ENCODE measurements around the gene OR2K2.
"Not testable (repeated sequence)": the region's sequence is repeated elsewhere in the genome, so short reads cannot be mapped to it uniquely, and the experiment has no call there.

The OR2K2 gene

GRCh38 chr9:111297066-111297824 is 32.8 kb downstream of the OR2K2 start:
- H3K9me3 ChIP-seq (ENCODE audit: control insufficient read depth, low read length), result no peaks in the 10 kb centered on the region
- peaks cover 33% of the 10 kb centered on the region for H3K4me1 ChIP-seq (ENCODE audit: control insufficient read depth, insufficient read depth, low read length)
- H3K4me3 ChIP-seq (ENCODE audit: low read length), result no peak overlapping the region
- H3K9ac ChIP-seq (ENCODE audit: low read length), result no peak overlapping the region
- no peak for DNase-seq (ENCODE audit: low read depth)
- H3K27me3 ChIP-seq (replicated peaks; ENCODE audit: control insufficient read depth, insufficient read depth, low read length), result no peaks in the 10 kb centered on the region
- H3K36me3 ChIP-seq (ENCODE audit: control insufficient read depth, insufficient read depth, low read length, severe bottlenecking), result no peaks in the 10 kb centered on the region

DNA sequence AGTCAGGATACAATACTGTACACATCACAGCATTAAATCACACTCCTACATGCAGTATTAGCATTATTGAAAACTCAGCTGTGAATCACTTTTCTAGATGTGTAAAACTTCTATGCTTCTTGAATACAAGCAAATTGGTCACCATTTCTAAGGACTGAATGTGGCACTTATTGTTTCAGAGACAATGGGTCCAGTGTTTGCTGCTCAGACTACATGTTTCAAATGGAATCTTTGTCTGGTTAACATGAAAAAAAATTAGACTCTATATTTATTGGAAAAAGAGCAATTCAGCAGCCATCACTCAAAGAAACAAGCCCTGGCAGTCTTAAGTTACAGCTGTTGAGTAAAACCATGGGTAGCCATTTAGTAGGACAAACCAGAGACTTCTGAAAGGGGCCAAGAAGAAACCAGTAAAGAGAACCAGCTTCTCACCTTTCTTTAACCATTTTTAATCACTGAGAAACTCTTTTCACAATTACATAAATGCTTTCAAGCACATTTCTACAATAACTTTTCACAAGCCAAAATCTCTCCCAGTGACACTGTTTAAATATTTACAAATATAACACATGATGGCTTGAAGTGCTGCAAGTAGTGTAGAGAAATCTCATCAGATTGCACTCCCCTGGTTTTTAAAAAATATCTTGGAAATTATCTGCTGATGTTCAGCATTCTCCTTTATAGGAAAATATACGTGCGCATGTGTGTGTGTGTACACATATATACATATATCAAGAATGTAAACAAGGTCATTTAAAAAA is 35.2 kb downstream of the OR2K2 start:
- Histone ChIP-seq H3K9ac (ENCODE audit: low read length) (no peak overlapping the region), H3K27me3 (replicated peaks; ENCODE audit: control insufficient read depth, insufficient read depth, low read length) (no peaks in the 10 kb centered on the region), H3K36me3 (ENCODE audit: control insufficient read depth, insufficient read depth, low read length, severe bottlenecking) (no peaks in the 10 kb centered on the region), H3K4me3 (ENCODE audit: low read length) (no peak overlapping the region), H3K9me3 (ENCODE audit: control insufficient read depth, low read length) (no peaks in the 10 kb centered on the region), H3K4me1 (ENCODE audit: control insufficient read depth, insufficient read depth, low read length) (peaks cover 14% of the 10 kb centered on the region)
- DNase-seq (ENCODE audit: low read depth), result no peak

- Histone ChIP-seq H3K4me1 (ENCODE audit: control insufficient read depth, insufficient read depth, low read length) (peaks cover 24% of the 10 kb centered on the region), H3K9ac (ENCODE audit: low read length) (peak overlapping the region; percentile 15), H3K36me3 (ENCODE audit: control insufficient read depth, insufficient read depth, low read length, severe bottlenecking) (no peaks in the 10 kb centered on the region), H3K4me3 (ENCODE audit: low read length) (no peak overlapping the region), H3K27me3 (replicated peaks; ENCODE audit: control insufficient read depth, insufficient read depth, low read length) (no peaks in the 10 kb centered on the region), H3K9me3 (ENCODE audit: control insufficient read depth, low read length) (no peaks in the 10 kb centered on the region)
- DNase-seq (ENCODE audit: low read depth), result peak; percentile 65
These were observed 42.9 kb downstream of the OR2K2 start for GRCh38 chr9:111287127-111287526.

GRCh38 chr9:111284703-111285102 is 45.3 kb downstream of the OR2K2 start:
- H3K4me3 ChIP-seq (ENCODE audit: low read length), result no peak overlapping the region
- no peak for DNase-seq (ENCODE audit: low read depth)
- H3K4me1 ChIP-seq (ENCODE audit: control insufficient read depth, insufficient read depth, low read length), result peaks cover 24% of the 10 kb centered on the region
- no peaks in the 10 kb centered on the region for H3K36me3 ChIP-seq (ENCODE audit: control insufficient read depth, insufficient read depth, low read length, severe bottlenecking)
- no peak overlapping the region for H3K9ac ChIP-seq (ENCODE audit: low read length)
- H3K9me3 ChIP-seq (ENCODE audit: control insufficient read depth, low read length), result no peaks in the 10 kb centered on the region
- no peaks in the 10 kb centered on the region for H3K27me3 ChIP-seq (replicated peaks; ENCODE audit: control insufficient read depth, insufficient read depth, low read length)

DNA sequence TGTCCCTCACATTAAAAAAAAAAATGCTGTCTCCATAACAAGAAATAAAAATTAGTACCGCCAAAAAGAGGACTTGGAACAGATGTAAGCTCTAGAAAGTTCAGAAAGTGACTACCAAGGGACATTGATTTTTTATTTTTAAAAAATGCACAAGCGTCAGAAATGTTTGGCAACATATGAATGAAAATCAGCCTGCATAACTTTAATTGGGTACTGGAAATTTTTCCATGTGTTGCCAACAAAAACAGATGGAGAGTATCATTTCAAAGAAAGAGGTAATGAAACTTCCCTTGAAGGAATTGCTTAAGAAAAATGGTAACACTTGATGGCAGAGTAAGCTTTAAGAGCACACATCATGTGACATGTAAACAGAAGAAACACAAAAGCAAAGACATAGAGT is 47.2 kb downstream of the OR2K2 start:
- no peaks in the 10 kb centered on the region for H3K27me3 ChIP-seq (replicated peaks; ENCODE audit: control insufficient read depth, insufficient read depth, low read length)
- peak; percentile 10 for DNase-seq (ENCODE audit: low read depth)
- H3K9ac ChIP-seq (ENCODE audit: low read length), result no peak overlapping the region
- no peak overlapping the region for H3K4me3 ChIP-seq (ENCODE audit: low read length)
- no peaks in the 10 kb centered on the region for H3K36me3 ChIP-seq (ENCODE audit: control insufficient read depth, insufficient read depth, low read length, severe bottlenecking)
- peaks cover 12% of the 10 kb centered on the region for H3K4me1 ChIP-seq (ENCODE audit: control insufficient read depth, insufficient read depth, low read length)
- no peaks in the 10 kb centered on the region for H3K9me3 ChIP-seq (ENCODE audit: control insufficient read depth, low read length)

- not testable (repeated sequence) for H3K27me3 ChIP-seq (replicated peaks; ENCODE audit: control insufficient read depth, insufficient read depth, low read length); DNase-seq (ENCODE audit: low read depth); H3K4me3 ChIP-seq (ENCODE audit: low read length); H3K36me3 ChIP-seq (ENCODE audit: control insufficient read depth, insufficient read depth, low read length, severe bottlenecking); H3K9ac ChIP-seq (ENCODE audit: low read length); H3K9me3 ChIP-seq (ENCODE audit: control insufficient read depth, low read length); H3K4me1 ChIP-seq (ENCODE audit: control insufficient read depth, insufficient read depth, low read length)
These were observed 49.2 kb downstream of the OR2K2 start for GRCh38 chr9:111280795-111281194.

Measured in adipocyte (in vitro differentiated cells).